Tibial nerve (tissue), 4 donors: ENCODE results near the gene LRRC59. TPM values are rescaled to one million over a fixed set of nuclear protein-coding genes. Genes with fewer than 3 reads are reported as not detected.

ENCODE experiments used
- DNase-seq, 2 donors: peaks; one replicate each; pipeline ENCODE4 v3.0.0-alpha.2; 2019; ENCODE audit warnings: low spot score in 2 of 2
- H3K27ac ChIP-seq, 4 donors: fragments of 200-600 bp; sonication (generic) in 3 of 4; one replicate each; pipeline ENCODE4 v1.5.1; 2017 to 2019; ENCODE audit warnings: mild to moderate bottlenecking in 1 of 4
- H3K27me3 ChIP-seq, 2 donors: fragments of 200-600 bp; sonication (generic) in 1 of 2; one replicate each; pipeline versions ENCODE4 v1.5.1 to v1.6.0; 2017 to 2019
- H3K36me3 ChIP-seq, 3 donors: fragments of 200-600 bp; sonication (generic); one replicate each; pipeline ENCODE4 v1.5.1; 2018 to 2019
- H3K4me1 ChIP-seq, 4 donors: fragments of 200-600 bp; sonication (generic) in 3 of 4; one replicate each; pipeline ENCODE4 v1.5.1; 2017 to 2019
- H3K4me3 ChIP-seq, 4 donors: fragments of 200-600 bp; sonication (generic) in 3 of 4; one replicate each; pipeline ENCODE4 v1.5.1; 2017 to 2019; ENCODE audit warnings: mild to moderate bottlenecking in 1 of 4, moderate library complexity in 1 of 4
- H3K9me3 ChIP-seq, 4 donors: fragments of 200-600 bp; sonication (generic) in 3 of 4; one replicate each; pipeline ENCODE4 v1.5.1; 2017 to 2019
- CTCF ChIP-seq, 5 experiments: fragments of 200-600 bp in 3 of 5; fragments of 450-650 bp in 2 of 5; sonication (generic) in 3 of 5; IDR thresholded peaks; one replicate each; pipeline ENCODE4 v1.5.1; 2016 to 2019; ENCODE audit warnings: antibody characterized with exemption in 5 of 5, mild to moderate bottlenecking in 3 of 5, moderate library complexity in 2 of 5
- EP300 ChIP-seq, 2 donors: sonication (generic); formaldehyde crosslinking; IDR thresholded peaks; one replicate each; pipeline ENCODE4 v1.6.1; 2017; ENCODE audit warnings: antibody characterized with exemption in 2 of 2, mild to moderate bottlenecking in 1 of 2
- POLR2A ChIP-seq, 2 donors: fragments of 450-650 bp; IDR thresholded peaks; one replicate each; pipeline ENCODE4 v1.6.1; 2017; ENCODE audit warnings: antibody characterized with exemption in 2 of 2, mild to moderate bottlenecking in 2 of 2, moderate library complexity in 2 of 2
- WGBS, 2 donors: methylation state at CpG; one replicate each; pipeline ENCODE4 v1.1.5; 2018; 5-methylcytosine and 5-hydroxymethylcytosine counted together
- total RNA-seq, 4 donors: library from RNA; depleted of rRNA; stranded (reverse); fragments of >200 nt; gene quantifications; one replicate each; pipeline ENCODE4 v1.1.0, GENCODE V29; 2016

LRRC59 gene
- total RNA-seq, 4 donors from 2014 or later: 26.0 to 72.6 (median 36.3) TPM

- peaks cover 0 to 65% (median 9%) of the 10 kb centered on the region in 3 donors for H3K36me3 ChIP-seq
- 62 to 65% methylated on average over 7 of the region's 7 CpGs for WGBS, 2 donors
- no peak overlapping the region for H3K4me3 ChIP-seq
- no peaks in the 10 kb centered on the region for H3K9me3 ChIP-seq
- no peaks in the 10 kb centered on the region for H3K27me3 ChIP-seq
- peaks cover 0 to 28% (median 17%) of the 10 kb centered on the region in 4 donors for H3K4me1 ChIP-seq
- no peak for DNase-seq
- TF ChIP-seq CTCF (IDR thresholded peaks at IDR 0.05): no peak
- TF ChIP-seq EP300 (IDR thresholded peaks at IDR 0.05): no peak
- no peak for TF ChIP-seq POLR2A (IDR thresholded peaks at IDR 0.05)
- peak overlapping the region in 1 of 4 donors; percentile 3 for H3K27ac ChIP-seq
These were observed 34.7 kb downstream of the LRRC59 start for GRCh38 chr17:50362661-50363060.

- peaks cover 0 to 65% (median 6%) of the 10 kb centered on the region in 3 donors for H3K36me3 ChIP-seq
- WGBS, 2 donors: 30 to 37% methylated on average over 11 of the region's 11 CpGs
- no peaks in the 10 kb centered on the region for H3K9me3 ChIP-seq
- no peak overlapping the region for H3K4me3 ChIP-seq
- H3K4me1 ChIP-seq: peaks cover 0 to 28% (median 17%) of the 10 kb centered on the region in 4 donors
- H3K27ac ChIP-seq: peak overlapping the region in 2 of 4 donors; percentile 3 to 42
- peak in 1 of 2 donors; percentile 35 for DNase-seq
- no peaks in the 10 kb centered on the region for H3K27me3 ChIP-seq
- no peak for TF ChIP-seq POLR2A (IDR thresholded peaks at IDR 0.05)
- peak; percentile 60 to 75 (median 70) for TF ChIP-seq CTCF (IDR thresholded peaks at IDR 0.05)
These were observed 35.5 kb downstream of the LRRC59 start for GRCh38 chr17:50361561-50362480.

GRCh38 chr17:50360486-50361115 is 36.7 kb downstream of the LRRC59 start:
- no peaks in the 10 kb centered on the region for H3K27me3 ChIP-seq
- H3K36me3 ChIP-seq: peaks cover 0 to 65% (median 13%) of the 10 kb centered on the region in 3 donors
- H3K9me3 ChIP-seq: no peaks in the 10 kb centered on the region
- no peak for TF ChIP-seq EP300 (IDR thresholded peaks at IDR 0.05)
- TF ChIP-seq POLR2A (IDR thresholded peaks at IDR 0.05): no peak
- no peak for TF ChIP-seq CTCF (IDR thresholded peaks at IDR 0.05)
- 81 to 86% methylated on average over 10 to 11 of the region's 11 CpGs for WGBS, 2 donors
- H3K27ac ChIP-seq: no peak overlapping the region
- DNase-seq: no peak
- no peak overlapping the region for H3K4me3 ChIP-seq
- H3K4me1 ChIP-seq: peaks cover 0 to 28% (median 17%) of the 10 kb centered on the region in 4 donors

GRCh38 chr17:50359998-50360461 is 37.3 kb downstream of the LRRC59 start:
- Histone ChIP-seq H3K4me1 (peaks cover 0 to 28% (median 17%) of the 10 kb centered on the region in 4 donors), H3K4me3 (no peak overlapping the region), H3K9me3 (no peaks in the 10 kb centered on the region), H3K36me3 (peaks cover 0 to 65% (median 13%) of the 10 kb centered on the region in 3 donors), H3K27ac (no peak overlapping the region), H3K27me3 (no peaks in the 10 kb centered on the region)
- 65 to 83% methylated on average over 7 to 8 of the region's 14 CpGs for WGBS, 2 donors
- no peak for DNase-seq
- TF ChIP-seq POLR2A (IDR thresholded peaks at IDR 0.05) (no peak), CTCF (IDR thresholded peaks at IDR 0.05) (no peak), EP300 (IDR thresholded peaks at IDR 0.05) (no peak)
